Measurements from ENCODE around the gene ARHGEF16. TPM values are rescaled to one million over a fixed set of nuclear protein-coding genes. Genes with fewer than 3 reads are reported as not detected.

ARHGEF16 gene
- total and polyA plus RNA-seq, 8 donors: 14.6 to 149 (median 39.2) TPM

DNA sequence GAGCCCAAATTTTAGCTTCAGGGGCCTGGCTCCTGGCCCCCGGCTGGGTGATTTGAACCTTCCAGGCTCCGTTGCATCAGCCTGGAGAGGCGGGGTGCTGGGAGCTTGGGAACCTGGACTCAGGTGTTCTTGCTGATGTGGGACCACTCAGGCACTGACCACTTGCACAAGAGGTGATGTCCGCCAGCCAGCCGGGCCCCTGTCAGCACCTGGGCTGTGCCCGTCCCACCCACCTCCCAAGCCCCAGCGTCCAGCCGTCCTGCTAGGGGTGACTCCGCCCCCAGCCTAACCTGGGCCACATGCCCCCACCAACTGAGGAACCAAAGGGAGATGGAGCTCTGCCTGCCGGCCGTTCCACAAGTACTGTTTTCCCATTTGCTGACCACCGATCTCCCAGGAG is 47.4 kb upstream of the ARHGEF16 start:
- Histone ChIP-seq H3K4me3 (no peak overlapping the region), H3K36me3 (peaks cover 0 to 49% (median 43%) of the 10 kb centered on the region in 4 donors), H3K27ac (no peak overlapping the region), H3K9me3 (no peaks in the 10 kb centered on the region), H3K4me1 (peaks cover 4 to 23% (median 6%) of the 10 kb centered on the region in 4 donors), H3K27me3 (peaks cover 0 to 17% (median 0%) of the 10 kb centered on the region in 3 donors)
- TF ChIP-seq POLR2A (IDR thresholded peaks at IDR 0.05): no peak
- no peak for TF ChIP-seq POLR2AphosphoS5 (IDR thresholded peaks at IDR 0.05)
- TF ChIP-seq, protein P1, sequence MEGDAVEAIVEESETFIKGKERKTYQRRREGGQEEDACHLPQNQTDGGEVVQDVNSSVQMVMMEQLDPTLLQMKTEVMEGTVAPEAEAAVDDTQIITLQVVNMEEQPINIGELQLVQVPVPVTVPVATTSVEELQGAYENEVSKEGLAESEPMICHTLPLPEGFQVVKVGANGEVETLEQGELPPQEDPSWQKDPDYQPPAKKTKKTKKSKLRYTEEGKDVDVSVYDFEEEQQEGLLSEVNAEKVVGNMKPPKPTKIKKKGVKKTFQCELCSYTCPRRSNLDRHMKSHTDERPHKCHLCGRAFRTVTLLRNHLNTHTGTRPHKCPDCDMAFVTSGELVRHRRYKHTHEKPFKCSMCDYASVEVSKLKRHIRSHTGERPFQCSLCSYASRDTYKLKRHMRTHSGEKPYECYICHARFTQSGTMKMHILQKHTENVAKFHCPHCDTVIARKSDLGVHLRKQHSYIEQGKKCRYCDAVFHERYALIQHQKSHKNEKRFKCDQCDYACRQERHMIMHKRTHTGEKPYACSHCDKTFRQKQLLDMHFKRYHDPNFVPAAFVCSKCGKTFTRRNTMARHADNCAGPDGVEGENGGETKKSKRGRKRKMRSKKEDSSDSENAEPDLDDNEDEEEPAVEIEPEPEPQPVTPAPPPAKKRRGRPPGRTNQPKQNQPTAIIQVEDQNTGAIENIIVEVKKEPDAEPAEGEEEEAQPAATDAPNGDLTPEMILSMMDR (IDR thresholded peaks at IDR 0.05): no peak
- no peak for TF ChIP-seq EP300 (IDR thresholded peaks at IDR 0.05)
- intact Hi-C loops (cut with DNase I; ENCODE audit: low total_unique reads): no loop called here
- 83 to 91% (median 89%) methylated on average over 4 to 12 of the region's 12 CpGs for WGBS, 5 donors
- DNase-seq: no peak

DNA sequence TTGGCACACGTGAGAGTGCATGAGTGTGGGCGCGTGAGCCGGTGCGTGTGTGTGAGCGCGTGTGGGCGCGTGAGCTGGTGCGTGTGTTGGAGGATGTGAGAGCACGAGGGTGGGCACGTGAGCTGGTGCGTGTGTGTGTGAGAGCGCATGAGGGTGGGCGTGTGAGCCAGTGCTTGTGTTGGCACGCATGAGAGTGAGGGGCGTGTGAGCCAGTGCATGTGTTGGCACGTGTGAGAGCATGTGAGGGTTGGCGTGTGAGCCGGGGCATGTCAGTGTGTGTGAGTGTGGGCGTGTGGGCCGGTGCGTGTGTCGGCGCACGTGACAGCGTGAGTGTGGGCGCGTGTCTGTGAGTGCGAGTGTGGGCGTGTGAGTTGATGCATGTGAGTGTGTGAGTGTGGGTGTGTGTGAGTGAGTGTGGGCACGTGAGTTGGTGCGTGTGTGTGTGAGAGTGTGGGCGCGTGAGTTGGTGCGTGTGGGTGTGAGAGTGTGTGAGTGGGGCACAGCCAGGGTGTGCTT is 45.7 kb upstream of the ARHGEF16 start:
- Histone ChIP-seq H3K9me3 (no peaks in the 10 kb centered on the region), H3K27me3 (peaks cover 0 to 27% (median 0%) of the 10 kb centered on the region in 3 donors), H3K4me3 (no peak overlapping the region), H3K4me1 (peaks cover 0 to 7% (median 0%) of the 10 kb centered on the region in 4 donors), H3K36me3 (peaks cover 0 to 45% (median 41%) of the 10 kb centered on the region in 4 donors), H3K27ac (no peak overlapping the region)
- intact Hi-C loops (cut with DNase I; ENCODE audit: low total_unique reads): no loop called here
- DNase-seq: no peak
- TF ChIP-seq, protein P1 (IDR thresholded peaks at IDR 0.05): no peak
- no peak for TF ChIP-seq EP300 (IDR thresholded peaks at IDR 0.05)
- TF ChIP-seq POLR2A (IDR thresholded peaks at IDR 0.05): no peak
- TF ChIP-seq POLR2AphosphoS5 (IDR thresholded peaks at IDR 0.05): no peak
- WGBS, 5 donors: 91 to 97% (median 93%) methylated on average over 33 to 36 of the region's 36 CpGs

DNA sequence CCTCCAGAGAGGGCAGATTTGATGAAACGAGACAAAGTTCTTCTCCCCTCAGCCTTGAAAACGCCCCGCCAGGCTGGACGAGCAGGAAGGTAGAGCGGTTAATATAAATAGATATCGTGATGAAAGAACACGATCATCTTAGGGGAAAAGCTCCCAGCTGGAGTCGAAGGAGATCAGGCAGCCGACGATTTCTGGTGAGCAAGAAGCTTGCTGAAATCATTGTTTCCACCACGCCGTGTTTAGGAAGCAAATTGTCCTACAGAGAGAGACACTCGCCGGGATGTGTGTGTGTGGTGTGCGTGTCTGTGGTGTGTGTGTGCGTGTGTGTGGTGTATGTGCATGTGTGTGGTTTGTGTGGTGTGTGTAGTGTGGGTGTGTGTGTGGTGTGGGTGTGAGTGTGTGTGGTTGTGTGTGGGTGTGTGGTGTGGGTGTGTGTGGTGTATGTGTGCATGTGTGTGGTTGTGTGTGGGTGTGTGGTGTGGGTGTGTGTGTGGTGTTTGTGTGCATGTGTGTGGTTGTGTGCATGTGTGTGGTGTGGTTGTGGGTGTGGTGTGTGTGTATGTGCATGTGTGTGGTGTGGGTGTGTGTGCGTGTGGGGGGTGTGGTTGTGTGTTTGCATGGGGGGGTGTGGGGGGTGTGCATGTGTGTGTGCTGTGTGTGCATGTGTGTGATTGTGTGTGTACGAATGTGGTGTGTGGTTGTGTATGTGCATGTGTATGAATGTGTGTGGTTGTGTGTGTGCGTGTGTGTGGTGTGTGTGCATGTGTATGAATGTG is 44.9 kb upstream of the ARHGEF16 start:
- intact Hi-C loops (cut with DNase I; ENCODE audit: low total_unique reads): no loop called here
- TF ChIP-seq, protein P1 (IDR thresholded peaks at IDR 0.05): no peak
- TF ChIP-seq EP300 (IDR thresholded peaks at IDR 0.05) (no peak), POLR2AphosphoS5 (IDR thresholded peaks at IDR 0.05) (no peak), POLR2A (IDR thresholded peaks at IDR 0.05) (no peak)
- peaks cover 0 to 41% (median 36%) of the 10 kb centered on the region in 4 donors for H3K36me3 ChIP-seq

DNA sequence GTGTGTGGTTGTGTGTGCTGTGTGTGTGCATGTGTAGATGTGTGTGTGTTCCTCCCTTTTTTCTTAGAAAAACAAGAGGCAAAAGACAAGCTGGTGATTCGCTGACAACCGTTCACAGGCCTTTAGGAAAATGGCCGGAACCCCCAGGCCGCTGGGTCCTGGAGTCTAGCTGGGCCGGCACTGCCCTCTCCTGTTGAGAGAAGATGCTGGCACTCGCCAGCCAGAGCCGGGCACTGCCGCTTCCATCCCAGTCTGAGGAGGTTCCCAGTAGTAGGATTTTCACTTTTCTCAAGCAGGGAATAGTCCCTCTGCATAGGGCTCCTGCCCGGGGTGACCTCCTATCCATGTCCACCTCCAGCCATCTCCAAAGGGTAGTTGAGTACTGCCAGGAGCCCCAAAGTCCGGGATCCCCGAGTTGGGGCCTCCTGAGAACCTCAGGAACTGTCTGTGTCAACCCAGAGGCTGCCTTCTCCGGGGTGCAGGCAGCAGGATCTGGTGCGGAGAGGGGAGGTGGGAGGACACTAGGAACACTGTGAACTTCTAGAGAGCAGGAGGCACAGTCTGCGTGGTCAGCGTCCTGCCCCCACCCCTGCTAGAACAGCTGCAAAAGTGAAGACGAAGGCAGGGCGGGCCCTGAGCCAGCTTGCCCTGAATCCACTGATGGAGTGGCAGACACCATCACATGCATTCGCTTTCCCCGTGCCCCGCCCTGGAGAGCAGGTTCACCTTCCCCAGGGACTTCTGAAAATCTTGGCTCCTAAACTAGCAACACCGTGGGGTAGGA is 44.1 kb upstream of the ARHGEF16 start:
- Histone ChIP-seq H3K4me3 (no peak overlapping the region), H3K27me3 (peaks cover 0 to 41% (median 0%) of the 10 kb centered on the region in 3 donors), H3K9me3 (no peaks in the 10 kb centered on the region), H3K4me1 (peaks cover 0 to 12% (median 0%) of the 10 kb centered on the region in 4 donors), H3K36me3 (peaks cover 0 to 38% (median 33%) of the 10 kb centered on the region in 4 donors), H3K27ac (no peak overlapping the region)
- 56 to 64% (median 61%) methylated on average over 21 of the region's 21 CpGs for WGBS, 5 donors
- DNase-seq: peak; percentile 70 to 83
- TF ChIP-seq, protein P1 (IDR thresholded peaks at IDR 0.05): peak in 5 of 7 experiments; percentile 31 to 53 (median 49)
- no peak for TF ChIP-seq POLR2AphosphoS5 (IDR thresholded peaks at IDR 0.05)
- TF ChIP-seq POLR2A (IDR thresholded peaks at IDR 0.05): no peak
- TF ChIP-seq EP300 (IDR thresholded peaks at IDR 0.05): no peak
- intact Hi-C loops (cut with DNase I; ENCODE audit: low total_unique reads): no loop called here

More for the DNA sequence above, 44.9 kb upstream of the ARHGEF16 start:
- 72 to 83% (median 81%) methylated on average over 18 to 19 of the region's 19 CpGs for whole genome bisulfite sequencing, 5 donors
- no peaks in the 10 kb centered on the region for H3K9me3 ChIP-seq
- H3K27ac ChIP-seq: no peak overlapping the region
- no peak for DNase-seq
- H3K27me3 ChIP-seq: peaks cover 0 to 35% (median 0%) of the 10 kb centered on the region in 3 donors
- peaks cover 0 to 7% (median 0%) of the 10 kb centered on the region in 4 donors for H3K4me1 ChIP-seq
- H3K4me3 ChIP-seq: no peak overlapping the region
